ENCODE data around the gene RAMP2.
"Not testable (repeated sequence)": the region's sequence is repeated elsewhere in the genome, so short reads cannot be mapped to it uniquely, and the experiment has no call there.

The RAMP2 gene, protein sequence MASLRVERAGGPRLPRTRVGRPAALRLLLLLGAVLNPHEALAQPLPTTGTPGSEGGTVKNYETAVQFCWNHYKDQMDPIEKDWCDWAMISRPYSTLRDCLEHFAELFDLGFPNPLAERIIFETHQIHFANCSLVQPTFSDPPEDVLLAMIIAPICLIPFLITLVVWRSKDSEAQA

DNA sequence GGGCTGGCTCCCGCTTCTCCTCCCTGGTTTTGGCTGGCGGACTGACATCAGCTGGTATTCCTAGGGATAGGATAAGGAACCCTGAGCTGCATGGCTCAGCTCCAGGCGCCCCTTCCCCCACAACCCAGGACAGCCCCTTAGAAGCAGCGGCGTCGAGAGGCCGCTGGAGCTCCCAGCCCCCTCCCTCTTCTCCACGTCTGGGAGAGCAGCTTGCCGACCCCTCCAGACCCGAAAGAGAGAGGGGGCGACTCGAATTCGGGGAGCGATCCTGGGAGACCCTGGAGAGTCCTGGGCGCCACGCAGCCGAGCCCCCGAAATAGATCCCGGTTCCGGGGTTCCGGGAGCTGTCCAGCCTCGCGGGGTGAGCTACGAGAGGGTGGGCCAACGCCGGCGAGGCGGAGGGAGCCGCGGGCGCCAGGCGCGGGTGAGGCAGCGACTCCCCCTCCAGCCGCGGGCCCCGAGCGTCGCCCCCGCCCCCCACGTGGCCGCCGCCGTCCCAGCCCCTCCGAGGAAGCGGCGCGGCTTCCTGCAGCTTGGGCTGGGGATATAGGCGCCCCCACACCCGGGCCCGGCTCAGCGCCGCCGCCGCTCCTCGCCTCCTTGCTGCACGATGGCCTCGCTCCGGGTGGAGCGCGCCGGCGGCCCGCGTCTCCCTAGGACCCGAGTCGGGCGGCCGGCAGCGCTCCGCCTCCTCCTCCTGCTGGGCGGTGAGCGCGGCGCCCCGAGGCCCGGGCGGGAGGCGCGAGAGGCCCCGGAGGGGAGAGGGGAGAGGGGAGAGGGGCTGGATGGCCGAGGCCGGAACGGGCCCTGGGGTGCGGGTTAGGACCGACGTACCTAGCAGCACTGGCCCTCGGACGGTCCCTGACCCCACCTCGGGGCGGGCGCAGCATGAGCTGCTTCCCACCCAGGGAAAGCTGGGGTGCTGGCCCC is at the start of gene RAMP2:
Gene RAMP2, plus strand, starts transcription at position 576 of the 930 bp plus-strand sequence. Its CDS starts 35 bp downstream, at position 611.
- FAIRE-seq (no peak), DNase-seq (ENCODE audit: low spot score) (no peak)

DNA sequence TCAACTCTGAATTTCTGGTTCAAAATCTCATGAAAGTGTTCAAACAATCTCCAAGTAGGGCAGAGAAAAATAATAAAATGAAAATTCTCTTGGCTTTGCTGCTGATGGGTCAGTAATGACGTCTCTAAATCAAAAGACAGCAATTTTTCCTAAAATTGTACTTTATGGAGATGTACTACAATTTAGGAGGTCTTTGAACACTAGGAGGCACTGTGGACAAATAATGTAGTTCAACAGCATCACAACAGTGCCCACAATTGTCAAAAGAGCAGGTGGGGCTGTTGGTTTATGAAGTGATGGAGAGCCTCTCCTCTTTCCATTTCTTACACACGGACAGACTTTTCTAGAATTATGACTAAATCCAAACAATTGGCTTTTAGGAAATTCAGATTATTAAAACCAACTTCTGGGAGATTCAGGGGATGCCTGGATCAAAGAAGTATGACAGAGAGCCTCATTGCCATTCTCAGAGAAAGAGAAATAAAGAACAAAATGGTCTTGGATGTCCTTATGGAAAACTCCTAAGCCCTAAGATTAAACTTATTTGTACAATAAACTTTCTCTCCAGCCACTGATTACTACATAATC is 39.9 kb upstream of the RAMP2 start:
- peak; percentile 30 for FAIRE-seq
- DNase-seq (ENCODE audit: low spot score), result peak; percentile 53

DNA sequence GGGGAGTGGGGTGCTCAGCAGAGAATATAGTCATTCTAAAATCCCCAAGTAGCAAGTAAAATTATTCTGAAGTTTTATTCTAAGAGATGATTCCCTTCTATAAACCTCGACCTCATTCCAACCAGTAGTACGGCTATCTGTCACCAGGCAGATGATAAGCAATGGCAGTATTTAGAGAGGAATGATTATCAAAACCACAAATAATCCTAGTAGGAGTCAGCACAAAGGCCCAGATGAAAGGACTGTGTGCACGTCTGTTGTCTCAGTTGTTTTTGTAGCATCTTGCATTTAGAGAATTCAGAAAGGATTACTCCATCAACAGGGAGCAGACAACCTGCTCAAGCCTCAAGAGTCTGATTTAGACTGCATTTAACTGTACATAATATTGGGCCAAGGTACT is 37.4 kb upstream of the RAMP2 start:
- FAIRE-seq (no peak), DNase-seq (ENCODE audit: low spot score) (no peak)

DNA sequence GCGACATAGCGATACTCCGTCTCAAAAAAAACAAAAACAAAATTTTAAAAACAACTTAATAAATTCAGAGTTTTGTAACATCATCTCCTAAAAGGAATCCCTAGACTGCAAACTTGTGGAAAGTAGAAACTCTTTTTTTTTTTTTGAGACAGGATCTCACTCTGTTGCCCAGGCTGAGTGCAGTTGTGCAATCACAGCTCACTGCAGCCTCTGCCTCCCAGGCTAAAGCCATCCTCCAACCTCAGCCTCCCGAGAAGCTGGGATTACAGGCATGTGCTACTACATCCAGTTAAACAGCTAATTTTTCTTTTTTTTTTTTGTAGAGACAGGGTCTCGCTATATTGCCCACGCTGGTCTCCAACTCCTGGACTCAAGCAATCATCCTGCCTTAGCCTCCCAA is 35.9 kb upstream of the RAMP2 start:
- FAIRE-seq (no peak), DNase-seq (ENCODE audit: low spot score) (no peak)

DNA sequence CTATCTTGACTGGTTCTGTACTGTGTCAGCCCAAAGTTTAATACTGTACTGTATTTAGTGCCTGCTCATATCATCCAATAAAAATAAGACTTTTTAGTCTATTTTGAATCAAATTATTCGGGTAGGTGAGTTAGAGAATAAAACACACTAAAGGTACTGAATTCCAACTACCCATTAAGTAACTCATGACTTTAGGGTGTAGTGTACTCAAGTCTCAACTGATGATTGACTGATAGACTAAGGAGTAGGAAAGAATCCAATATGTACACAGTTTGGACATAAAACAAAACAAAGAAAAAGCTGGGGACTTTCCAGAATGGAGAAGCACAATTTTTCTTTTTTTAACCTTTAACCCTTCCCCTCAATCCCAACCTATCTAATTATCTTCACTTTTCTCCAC is 20.3 kb upstream of the RAMP2 start:
- no peak for DNase-seq (ENCODE audit: low spot score)
- no peak for FAIRE-seq

DNA sequence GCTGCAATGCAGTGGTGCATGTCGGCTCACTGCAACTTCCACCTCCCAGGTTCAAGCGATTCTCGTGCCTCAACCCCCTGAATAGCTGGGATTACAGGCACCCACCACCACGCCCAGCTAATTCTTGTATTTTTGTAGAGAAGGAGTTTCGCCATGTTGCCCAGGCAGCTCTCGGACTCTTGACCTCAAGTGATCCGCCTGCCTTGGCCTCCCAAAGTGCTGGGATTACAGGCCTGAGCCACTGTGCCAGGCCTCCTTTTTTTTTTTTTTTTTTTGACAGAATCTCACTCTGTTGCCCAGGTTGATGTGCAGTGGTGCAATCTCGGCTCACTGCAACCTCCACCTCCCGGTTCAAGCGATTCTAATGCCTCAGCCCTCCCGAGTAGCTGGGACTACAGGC is 18.1 kb upstream of the RAMP2 start:
- FAIRE-seq; DNase-seq (ENCODE audit: low spot score): not testable (repeated sequence)

DNA sequence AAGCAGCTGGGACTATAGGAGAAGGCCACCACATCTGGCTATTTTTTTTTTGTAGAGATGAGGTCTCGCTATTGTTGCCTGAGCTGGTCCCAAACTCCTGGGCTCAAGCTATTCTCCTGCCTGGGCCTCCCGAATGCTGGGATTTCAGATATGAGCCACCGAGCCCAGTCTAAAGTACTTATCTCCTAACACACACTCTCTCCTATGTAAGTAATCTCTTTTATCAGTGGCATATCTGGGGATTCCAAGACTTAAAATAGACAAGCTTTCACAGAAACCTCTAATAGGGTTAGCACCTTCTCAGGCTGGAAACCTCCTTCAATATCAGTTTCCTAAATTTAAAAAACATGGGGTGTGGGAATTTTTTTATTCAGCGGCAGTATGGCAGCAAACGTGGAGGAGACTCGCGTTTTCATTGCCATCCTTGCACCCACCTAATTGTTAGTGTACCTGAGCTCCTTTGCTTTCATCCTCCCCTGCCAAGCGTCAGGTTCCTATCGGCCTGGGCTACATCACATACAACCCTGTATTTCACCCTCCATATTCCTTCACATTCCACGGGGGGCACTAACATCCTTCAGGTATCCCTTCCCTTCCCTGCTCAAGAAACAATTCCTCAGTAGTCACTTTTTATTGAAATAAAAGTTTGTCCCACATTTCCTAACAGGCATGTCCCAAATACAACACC is 17.3 kb upstream of the RAMP2 start:
- FAIRE-seq, result no peak

DNA sequence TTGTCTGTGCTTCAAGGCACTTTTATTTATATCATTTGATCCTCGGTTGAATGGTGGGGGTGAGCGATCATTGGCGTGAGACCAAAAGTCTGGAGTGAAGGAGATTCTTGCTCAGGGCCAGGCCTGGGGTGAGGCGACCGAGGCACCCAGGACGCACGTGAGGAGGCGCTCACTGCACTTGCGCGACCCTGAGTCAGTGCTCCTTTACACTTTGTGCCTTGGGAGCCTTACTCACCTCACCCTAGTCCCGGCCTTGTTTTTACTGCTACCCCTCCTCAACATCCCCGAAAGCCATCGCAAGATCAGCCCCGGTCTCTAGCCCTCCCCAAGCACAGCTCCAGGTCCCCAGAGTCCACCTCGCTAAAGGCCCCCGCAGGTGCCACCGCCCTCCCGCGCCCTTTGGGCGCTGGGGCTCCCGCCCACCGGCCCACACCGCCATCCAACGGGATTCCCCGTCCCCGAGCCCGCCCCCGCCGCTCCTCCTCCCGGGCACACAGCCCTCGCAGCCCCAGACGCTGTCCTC is 16.7 kb upstream of the RAMP2 start:
- FAIRE-seq (no peak), DNase-seq (ENCODE audit: low spot score) (peak; percentile 33)

More for the DNA sequence above, 17.3 kb upstream of the RAMP2 start:
- DNase-seq (ENCODE audit: low spot score), result peak; percentile 9

DNA sequence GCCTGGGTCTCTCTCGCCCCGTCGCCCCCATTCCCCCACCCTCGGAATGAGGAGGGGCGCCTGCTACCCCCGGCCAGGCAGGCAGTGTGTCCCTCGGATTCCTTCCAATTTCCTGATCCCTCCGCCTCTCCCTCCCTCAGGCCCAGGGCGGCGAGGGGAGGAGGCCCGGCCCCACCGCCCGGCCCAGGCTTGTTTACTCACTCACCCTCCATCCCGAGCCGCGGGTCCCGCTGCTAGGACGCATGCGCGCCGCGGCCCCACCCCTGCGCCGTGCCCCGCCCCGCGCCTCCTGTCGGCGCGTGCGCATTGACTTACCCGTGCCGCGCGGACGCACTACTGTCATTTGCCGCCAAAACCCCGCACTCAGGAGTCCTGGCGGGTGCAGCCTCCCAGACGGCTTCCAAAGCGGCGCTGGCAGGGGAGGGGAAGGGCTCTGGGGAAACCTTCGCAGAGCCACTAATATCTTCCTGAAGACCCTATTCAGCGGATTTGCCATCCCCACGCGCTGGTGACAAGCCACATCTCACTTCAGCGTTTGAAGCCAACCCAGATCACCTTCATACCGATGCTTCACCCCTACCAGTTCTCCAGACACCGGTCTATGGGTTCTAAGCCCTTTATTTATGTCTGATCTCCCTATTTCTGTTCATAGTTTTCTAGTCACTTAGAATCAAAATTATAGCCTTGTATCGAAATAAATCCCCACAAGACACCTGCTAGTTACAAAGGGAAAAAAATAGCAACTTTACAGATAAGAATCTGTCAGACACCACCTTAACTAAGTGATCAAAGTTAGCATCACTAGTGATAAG is 16.0 kb upstream of the RAMP2 start, which contains the start of gene EZH1:
Gene EZH1, minus strand, starts transcription at position 235 of the 812 bp plus-strand sequence. CDS start 16,099 bp downstream, outside the sequence.
- no peak for FAIRE-seq
- peak; percentile 79 for DNase-seq (ENCODE audit: low spot score)

DNA sequence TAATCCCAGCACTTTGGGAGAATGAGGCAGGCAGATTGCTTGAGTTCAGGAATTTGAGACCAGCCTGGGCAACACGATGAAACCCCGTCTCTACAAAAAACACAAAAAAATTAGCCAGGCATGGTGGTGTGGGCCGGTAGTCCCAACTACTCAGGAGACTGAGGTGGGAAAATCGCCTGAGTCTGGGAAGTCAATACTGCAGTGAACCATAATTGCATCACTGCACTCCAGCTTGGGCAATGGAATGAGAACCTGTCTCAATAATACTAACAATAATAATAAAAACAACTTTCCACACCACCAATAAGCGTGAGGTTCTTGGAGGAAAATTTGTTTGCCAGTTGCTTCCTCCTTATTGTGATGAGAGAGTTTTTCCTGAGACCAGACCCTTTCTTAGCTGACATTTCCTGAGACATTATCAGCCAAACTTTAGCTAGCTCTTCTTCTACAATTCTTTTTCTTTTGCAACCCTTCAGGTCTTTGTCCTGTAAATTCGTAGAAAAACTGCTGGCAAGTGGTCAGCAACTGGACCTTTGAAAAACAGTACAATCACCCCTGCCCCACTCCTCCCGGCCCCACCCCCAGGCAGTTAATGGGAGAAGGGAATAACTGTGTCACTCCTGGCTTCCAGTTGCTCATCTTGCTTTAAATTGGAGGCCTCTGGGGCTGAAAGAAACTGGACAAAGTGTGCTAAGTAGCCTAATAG is 12.7 kb upstream of the RAMP2 start:
- FAIRE-seq (no peak), DNase-seq (ENCODE audit: low spot score) (no peak)

DNA sequence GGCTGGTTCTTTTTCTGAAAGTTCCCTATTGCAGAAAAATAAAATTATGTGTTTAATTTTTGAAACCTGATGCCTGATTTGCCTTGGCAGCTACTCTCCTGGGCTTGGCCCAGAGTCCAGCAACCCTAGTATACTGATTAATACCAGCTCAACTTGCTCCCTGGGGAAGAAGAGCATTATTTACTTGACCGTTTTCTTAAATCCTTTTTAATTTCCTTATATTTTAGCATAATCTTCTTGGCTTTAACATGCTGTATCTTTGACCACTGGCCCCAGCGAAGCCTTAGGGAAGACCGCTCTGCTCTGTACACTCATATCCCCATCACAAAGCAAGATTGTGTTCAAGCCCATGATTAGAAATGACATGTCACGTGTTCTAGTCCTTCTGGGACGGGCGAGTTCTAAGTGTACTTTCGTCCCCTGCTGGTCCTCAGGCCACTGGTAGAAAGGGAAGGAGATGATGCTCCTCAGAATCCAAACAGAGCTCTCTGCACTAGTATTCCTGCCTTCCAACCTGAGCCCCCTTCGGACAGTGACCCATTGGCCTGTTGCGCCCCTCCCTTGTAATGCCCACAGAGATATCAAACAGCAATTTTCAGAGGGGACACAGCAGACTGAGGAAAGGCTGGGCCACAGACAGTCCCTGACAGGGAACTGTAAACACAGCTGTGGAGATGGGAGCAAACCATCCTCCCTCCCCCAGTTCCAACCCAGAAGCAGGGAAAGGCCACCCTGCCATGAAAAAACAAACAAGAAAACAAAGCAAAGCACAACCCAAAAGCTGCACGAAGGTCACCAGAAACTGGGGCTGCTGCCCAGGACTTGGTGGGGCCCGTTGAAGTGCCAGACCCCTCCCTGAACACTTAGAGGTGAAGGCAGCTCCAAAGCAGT is 11.9 kb upstream of the RAMP2 start:
- FAIRE-seq (no peak), DNase-seq (ENCODE audit: low spot score) (no peak)

DNA sequence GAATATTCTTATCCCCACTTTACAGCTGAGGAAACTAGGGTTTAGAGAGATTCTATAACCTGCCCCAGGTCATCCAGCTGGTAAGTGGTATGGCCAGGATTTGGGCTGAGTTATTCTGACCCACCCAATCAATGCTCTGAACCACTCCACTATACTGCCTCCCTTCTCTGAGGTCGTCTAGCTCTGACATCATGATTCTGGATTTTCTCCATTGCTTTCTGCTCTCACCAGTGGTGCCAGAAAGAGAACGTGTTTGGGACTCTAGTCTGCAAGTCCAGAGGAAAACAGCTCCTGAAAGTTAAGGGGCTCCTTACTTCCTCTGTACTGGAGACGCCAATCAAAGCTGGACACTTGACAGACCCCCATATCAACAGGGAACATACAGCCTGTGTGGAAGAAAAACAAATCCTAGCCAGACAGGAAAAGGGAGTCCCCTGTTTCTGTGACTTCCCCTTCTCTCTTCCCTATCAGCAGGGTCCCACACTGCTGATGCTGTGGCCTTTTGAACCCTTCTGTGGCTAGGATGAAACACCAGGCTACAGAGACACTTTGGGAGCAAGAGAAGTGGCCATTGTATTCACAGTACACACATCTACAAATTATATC is 10.2 kb upstream of the RAMP2 start:
- FAIRE-seq, result no peak
- DNase-seq (ENCODE audit: low spot score), result no peak

DNA sequence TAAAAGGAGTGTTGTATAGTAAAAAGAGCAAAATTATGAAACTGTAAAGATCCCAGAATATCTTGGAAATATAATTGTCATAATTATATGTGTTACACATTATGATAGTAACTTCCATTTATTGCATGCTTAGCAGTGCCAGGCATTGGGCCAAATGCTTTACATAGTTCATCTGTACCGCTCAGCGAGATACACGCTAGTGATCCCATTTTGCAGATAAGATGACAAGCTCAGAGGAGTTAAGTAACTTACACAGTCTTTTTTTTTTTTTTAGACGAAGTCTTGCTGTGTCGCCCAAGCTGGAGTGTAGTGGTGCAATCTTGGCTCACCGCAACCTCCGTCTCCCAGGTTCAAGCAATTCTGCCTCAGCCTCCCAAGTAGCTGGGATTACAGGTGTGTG is 9.4 kb upstream of the RAMP2 start:
- DNase-seq (ENCODE audit: low spot score) (no peak), FAIRE-seq (no peak)

DNA sequence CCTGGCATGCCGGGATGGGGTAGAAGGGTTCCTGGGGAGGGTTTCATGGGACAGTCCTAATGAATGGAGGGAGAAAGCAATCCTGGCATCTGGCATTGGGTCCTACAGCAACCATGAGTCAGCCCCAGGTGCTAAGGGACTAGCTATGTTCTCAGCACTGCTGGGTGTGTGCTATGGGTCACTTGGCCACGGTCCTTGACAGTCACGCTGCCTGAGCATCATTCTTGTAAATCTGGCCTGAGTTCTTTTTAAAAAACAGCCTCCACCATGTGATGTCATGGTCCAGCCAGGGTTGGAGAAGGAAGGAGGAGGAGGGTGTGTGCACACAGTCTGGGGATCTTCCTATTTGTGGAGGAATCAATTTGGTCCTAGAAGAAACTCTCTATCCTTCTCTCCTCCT is 6.2 kb upstream of the RAMP2 start:
- FAIRE-seq, result no peak
- peak; percentile 36 for DNase-seq (ENCODE audit: low spot score)

DNA sequence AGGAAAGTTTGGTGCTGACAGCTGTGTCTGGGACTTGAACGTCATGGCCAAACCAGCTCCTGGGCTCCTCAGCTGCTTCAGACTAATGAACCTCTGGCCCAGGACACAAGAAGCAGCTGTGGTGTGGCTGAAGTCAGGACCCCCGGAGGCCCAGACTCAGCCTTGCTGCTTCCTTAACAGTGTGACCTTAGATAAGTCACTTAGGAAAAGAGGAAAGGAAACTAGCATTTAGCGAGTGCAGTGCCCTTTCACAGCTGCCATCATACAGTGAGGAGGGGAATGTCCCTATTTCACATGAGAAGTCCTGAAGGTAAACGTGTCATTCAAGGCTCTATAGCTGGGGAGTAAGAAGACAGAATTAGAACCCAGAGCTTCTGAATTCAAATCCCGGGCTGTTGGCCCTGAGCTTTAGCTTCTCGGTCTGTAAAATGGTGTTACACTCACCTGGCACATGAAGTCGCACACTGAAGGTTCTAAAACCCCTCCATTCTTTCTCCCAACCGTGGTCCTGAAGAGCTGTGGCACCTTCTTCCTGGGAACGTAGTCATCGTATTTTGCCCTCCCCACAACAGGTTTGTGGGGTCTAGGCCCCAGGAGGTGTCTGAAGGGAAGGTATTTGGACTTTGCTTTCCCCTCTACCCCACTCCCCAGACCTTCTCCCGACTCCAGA is 910 bp upstream of the RAMP2 start:
- no peak for FAIRE-seq
- no peak for DNase-seq (ENCODE audit: low spot score)

DNA sequence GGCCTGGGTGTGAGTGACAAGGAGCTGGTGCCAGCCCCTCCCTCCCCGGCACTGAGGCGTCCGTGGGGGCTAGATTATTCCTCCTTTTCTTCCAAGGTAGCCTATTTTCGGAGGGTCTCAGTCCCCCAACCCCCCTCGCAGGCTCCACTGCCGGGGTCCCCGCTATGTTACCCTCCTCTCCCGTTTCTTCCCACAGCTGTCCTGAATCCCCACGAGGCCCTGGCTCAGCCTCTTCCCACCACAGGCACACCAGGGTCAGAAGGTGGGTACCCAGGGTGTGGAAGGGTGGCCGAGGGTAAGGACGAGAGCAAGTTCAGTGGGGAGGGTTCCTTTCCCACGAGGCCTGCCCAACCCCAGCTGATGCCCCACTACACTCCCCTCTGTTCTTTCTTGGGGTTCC is 611 bp downstream of the RAMP2 start:
- no peak for FAIRE-seq
- no peak for DNase-seq (ENCODE audit: low spot score)

DNA sequence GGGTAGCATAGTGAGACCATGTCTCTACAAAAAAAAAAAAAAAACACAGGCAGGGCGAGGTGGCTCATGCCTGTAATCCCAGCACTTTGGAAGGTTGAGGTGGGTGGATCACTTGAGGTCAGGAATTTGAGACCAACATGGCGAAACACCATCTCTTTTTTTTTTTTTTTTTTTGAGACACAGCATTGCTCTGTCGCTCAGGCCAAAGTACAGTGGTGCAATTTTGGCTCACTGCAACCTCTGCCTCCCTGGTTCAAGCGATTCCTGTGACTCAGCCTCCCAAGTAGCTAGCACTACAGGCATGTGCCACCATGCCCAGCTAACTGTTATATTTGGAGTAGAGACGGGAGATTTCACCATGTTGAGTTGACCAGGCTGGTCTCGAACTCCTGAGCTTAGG is 5.1 kb downstream of the RAMP2 start:
- DNase-seq (ENCODE audit: low spot score), result no peak
- no peak for FAIRE-seq

DNA sequence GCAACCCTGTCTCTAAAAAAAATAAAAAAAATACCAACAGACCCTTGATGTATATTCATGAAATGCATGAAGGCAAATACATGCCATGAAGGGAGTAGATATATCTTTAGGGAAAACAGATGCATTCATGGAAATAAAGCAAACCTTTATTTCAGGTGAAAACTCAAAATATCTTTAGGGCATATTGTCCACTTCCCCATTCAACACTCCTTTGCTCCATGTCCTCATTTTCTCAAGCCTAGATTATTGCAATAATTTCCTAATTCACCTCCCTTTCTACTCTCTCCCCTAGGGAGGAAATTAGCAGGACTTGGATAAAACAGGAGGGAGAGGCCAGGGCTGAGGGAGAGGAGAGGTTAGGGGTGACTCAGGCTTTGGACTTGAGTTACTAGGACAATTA is 6.5 kb downstream of the RAMP2 start:
- FAIRE-seq, result no peak
- DNase-seq (ENCODE audit: low spot score), result no peak

Measured in RCC 7860 (cell line).